ACC112 (cell line): Measurements from ENCODE around the gene FAM114A2.

ENCODE experiments used
- H2AFZ ChIP-seq: fragments of 200-600 bp; sonication (generic); one replicate; pipeline ENCODE4 v1.6.0; 2017; ENCODE audit warnings: antibody characterized with exemption, low read length; ENCODE audit not compliant: unreplicated experiment
- H3K27ac ChIP-seq: fragments of 200-600 bp; sonication (generic); 2 replicates; pipeline ENCODE4 v1.5.1; 2014; ENCODE audit warnings: low read depth, mild to moderate bottlenecking, antibody characterized with exemption, low read length, moderate library complexity
- H3K27me3 ChIP-seq: fragments of 200-600 bp; sonication (generic); 2 replicates; pipeline ENCODE4 v1.6.1; 2014; ENCODE audit warnings: mild to moderate bottlenecking, antibody characterized with exemption, low read length, moderate library complexity, mixed read lengths; ENCODE audit not compliant: insufficient read depth
- H3K36me3 ChIP-seq: fragments of 200-600 bp; sonication (generic); 2 replicates; pipeline ENCODE4 v1.6.1; 2016; ENCODE audit warnings: mild to moderate bottlenecking, antibody characterized with exemption, low read length, moderate library complexity, mixed read lengths; ENCODE audit not compliant: insufficient read depth
- H3K4me1 ChIP-seq: fragments of 200-600 bp; sonication (generic); one replicate; pipeline ENCODE4 v1.6.1; 2016; ENCODE audit warnings: low read length, mixed read lengths; ENCODE audit not compliant: insufficient read depth, unreplicated experiment, control insufficient read depth
- H3K4me3 ChIP-seq: fragments of 200-600 bp; sonication (generic); 2 replicates; pipeline ENCODE4 v1.5.1; 2014; ENCODE audit warnings: mild to moderate bottlenecking, low read depth, low read length
- H3K79me2 ChIP-seq: fragments of 200-600 bp; sonication (generic); one replicate; pipeline ENCODE4 v1.6.0; 2016; ENCODE audit warnings: low read length; ENCODE audit not compliant: control insufficient read depth, unreplicated experiment, insufficient read depth

The FAM114A2 gene

DNA sequence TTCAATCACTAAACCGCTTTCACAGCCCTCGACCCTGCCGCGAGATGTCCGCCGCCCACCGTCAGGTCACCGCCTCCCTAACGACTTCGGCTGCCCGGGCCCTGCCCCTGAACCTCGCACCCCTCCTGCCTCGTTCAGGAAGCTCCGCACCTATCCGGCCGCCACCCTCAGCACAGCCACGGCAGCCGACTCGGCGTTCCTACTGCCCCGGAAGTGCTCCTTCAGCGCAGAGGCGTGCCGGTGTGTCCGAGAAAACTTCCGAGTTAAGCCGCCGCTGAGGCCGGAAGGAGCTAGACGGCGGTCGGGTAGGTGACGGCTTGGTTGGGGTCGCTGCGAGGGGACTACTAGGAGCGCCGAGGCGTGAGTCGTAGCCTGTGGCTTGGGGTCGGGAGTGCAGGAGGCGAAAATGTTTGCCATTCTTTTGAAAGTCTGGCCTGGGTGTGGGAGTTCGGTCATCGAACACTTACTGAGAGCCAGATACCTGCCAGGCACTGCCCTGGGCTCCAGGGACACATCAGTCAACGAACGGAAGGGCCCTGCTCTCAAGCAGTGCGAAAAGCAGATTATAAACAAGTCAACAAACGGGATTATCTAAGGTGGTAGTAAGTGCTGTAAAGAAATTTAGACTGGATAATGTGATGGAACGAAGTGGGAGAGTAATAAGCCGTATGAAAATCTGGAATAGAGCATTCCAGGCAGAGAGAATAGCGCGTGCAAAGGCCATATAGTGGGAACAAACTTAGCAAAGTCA is at the start of gene FAM114A2, which contains the start of gene MFAP3:
Gene FAM114A2, minus strand, starts transcription at position 204 of the 751 bp plus-strand sequence. CDS start 3,957 bp downstream, outside the sequence.
Gene MFAP3, plus strand, starts transcription at position 261 of the 751 bp plus-strand sequence. CDS start 10,756 bp downstream, outside the sequence.
- Histone ChIP-seq H2AFZ (peak within 1 kb of the TSS; percentile 99), H3K4me1 (peaks cover 18% of the 10 kb centered on the region), H3K27ac (peak within 1 kb of the TSS; percentile 71), H3K36me3 (no peaks in the 10 kb centered on the region), H3K27me3 (no peaks in the 10 kb centered on the region), H3K4me3 (peak within 1 kb of the TSS; percentile 99), H3K79me2 (peaks cover 56% of the 10 kb centered on the region)

DNA sequence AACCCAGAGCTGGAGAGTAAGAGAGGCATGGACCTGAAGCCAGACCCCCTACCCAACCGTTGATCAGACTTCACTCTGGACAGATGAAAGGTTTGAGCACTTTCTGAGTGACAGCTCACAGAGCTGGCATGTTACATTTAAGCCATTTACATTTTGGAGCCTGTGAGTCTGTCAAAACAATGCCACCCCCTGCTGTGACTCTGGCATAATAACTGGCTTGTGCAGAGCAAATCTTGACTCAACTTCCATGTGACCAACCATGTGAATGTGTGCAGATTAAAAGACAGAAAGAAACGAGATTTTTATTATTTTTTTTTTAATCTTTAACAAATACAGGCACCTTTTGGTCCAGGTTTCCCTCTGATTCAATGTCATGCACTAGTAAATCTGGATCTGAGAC is 48.5 kb upstream of the FAM114A2 start:
- Histone ChIP-seq H3K4me1 (peaks cover 17% of the 10 kb centered on the region), H3K79me2 (no peaks in the 10 kb centered on the region), H3K36me3 (no peaks in the 10 kb centered on the region), H3K4me3 (no peak overlapping the region), H2AFZ (no peak overlapping the region), H3K27me3 (peaks cover 6% of the 10 kb centered on the region; the same call in 1 of the 2 replicates), H3K27ac (no peak overlapping the region)

DNA sequence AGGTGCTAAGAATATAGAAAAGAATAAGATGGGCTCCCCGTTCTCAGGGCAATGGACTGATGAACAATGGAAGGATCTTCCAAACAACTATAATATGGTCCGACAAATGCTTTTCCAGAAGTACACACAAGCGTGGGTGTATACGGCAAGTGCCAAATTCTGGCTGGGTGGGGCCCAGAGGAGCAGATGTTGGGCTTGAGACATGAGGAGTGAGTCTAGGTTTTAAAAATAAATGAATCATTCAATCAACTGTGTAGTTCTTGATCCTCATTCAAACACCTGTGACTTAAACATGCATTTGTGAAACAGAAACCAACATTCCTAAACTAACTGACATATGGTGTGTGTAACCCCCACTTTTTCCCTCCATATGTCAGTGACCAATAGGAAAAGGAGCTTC is 47.9 kb upstream of the FAM114A2 start:
- H3K79me2 ChIP-seq = no peaks in the 10 kb centered on the region
- H3K36me3 ChIP-seq = no peaks in the 10 kb centered on the region
- H3K27me3 ChIP-seq = peaks cover 6% of the 10 kb centered on the region; the same call in 1 of the 2 replicates
- H3K4me1 ChIP-seq = peaks cover 16% of the 10 kb centered on the region
- no peak overlapping the region for H3K27ac ChIP-seq
- 0 out of 2 replicates have a peak overlapping the region, but pooled peaks have one; percentile 8 for H3K4me3 ChIP-seq
- H2AFZ ChIP-seq = no peak overlapping the region

DNA sequence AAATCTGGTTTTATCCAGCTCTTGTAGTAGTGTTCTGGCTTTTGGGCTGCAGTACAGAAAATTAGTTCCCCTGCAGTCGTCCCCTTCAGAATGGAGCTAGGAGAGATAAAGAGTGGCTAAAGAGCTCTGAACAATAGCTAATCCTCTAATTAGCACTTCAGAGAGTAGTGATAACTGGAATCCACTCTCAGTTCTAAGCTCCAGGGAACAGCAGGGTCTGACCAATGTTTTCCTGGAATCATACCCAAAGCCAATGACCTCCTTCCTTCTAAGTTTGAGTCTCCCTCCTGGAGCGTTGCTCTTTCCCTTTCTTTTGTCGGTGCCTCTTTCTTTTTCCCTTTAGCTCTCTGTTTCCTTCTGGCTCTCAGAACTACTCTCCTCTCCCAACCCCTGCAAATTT is 47.4 kb upstream of the FAM114A2 start:
- no peak overlapping the region for H2AFZ ChIP-seq
- peaks cover 6% of the 10 kb centered on the region; the same call in 1 of the 2 replicates for H3K27me3 ChIP-seq
- no peak overlapping the region for H3K4me3 ChIP-seq
- H3K27ac ChIP-seq = no peak overlapping the region
- no peaks in the 10 kb centered on the region for H3K79me2 ChIP-seq
- H3K4me1 ChIP-seq = peaks cover 16% of the 10 kb centered on the region
- no peaks in the 10 kb centered on the region for H3K36me3 ChIP-seq

DNA sequence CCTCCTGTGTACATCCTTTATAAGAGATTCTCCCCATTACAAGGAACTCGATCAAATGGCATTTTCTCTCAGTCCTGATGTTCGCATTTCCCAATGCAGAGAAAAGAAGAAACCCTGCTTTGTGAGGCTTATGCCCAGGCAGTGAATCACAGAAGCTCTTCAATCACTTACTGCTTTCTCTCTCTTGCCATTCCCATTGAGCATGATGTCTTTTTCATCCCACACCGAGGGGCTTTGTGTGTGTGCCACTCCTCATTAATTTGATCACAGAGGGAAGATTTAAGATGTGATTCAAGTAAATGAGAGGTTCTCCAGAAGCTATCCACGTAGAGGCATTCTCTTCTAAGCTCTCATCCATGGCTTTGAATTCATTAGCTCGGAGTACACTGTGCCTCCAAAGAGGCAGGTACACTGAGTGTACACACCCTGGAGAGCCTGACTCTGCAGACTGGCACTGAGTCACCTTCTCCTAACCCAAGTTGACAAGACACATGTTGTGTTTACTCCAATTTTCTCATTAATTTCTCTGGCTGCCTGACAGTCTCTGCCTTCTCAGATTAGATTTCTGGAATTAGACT is 45.4 kb upstream of the FAM114A2 start:
- H3K27me3 ChIP-seq = peaks cover 6% of the 10 kb centered on the region; the same call in 1 of the 2 replicates
- H3K4me1 ChIP-seq = peaks cover 16% of the 10 kb centered on the region
- no peaks in the 10 kb centered on the region for H3K36me3 ChIP-seq
- no peak overlapping the region for H3K27ac ChIP-seq
- H3K79me2 ChIP-seq = no peaks in the 10 kb centered on the region
- H3K4me3 ChIP-seq = no peak overlapping the region
- no peak overlapping the region for H2AFZ ChIP-seq

DNA sequence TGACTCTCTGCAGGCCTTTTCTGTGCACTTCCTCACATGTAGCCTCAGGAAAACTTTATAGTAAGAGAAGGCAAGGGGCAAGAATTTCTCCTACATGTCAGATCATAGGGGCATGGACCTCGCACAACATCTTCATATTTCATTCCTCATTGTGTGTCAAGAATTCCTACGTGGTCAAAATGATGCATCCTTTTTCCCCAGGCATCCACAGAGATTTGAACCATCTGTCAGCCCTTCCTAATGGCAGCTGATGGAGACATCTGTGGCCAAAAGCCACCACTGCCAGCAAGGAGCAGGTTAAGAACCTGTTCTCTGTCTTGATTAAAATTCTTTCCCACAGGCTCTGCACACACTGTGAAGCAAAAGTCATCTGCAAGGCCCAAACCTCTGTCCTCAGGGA is 42.5 kb upstream of the FAM114A2 start:
- H3K27ac ChIP-seq = no peak overlapping the region

DNA sequence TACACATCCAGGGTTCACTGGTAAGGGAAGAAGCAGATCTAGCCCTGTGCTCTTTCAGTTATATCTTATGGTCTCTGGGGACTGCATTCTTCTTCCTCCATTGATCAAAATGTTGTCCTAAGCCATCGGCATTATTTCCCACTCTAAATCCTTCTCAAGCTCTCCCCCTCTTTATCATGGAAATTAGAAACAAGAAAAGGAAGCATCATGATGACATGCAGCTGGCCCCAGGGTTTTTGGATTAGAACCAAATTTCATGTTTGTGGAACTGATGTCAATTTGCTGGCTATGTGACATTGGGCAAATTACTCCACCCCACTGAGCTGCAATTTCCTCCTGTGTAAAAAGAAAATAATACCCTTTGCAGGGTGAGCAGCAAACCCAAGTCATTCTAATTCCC is 39.6 kb upstream of the FAM114A2 start:
- Histone ChIP-seq H3K27ac (no peak overlapping the region), H2AFZ (no peak overlapping the region), H3K4me3 (no peak overlapping the region), H3K36me3 (no peaks in the 10 kb centered on the region), H3K27me3 (no peaks in the 10 kb centered on the region), H3K4me1 (peaks cover 17% of the 10 kb centered on the region), H3K79me2 (no peaks in the 10 kb centered on the region)

More for the DNA sequence above, 42.5 kb upstream of the FAM114A2 start:
- H3K79me2 ChIP-seq = no peaks in the 10 kb centered on the region
- no peak overlapping the region for H3K4me3 ChIP-seq
- H3K4me1 ChIP-seq = peaks cover 19% of the 10 kb centered on the region
- no peak overlapping the region for H2AFZ ChIP-seq
- no peaks in the 10 kb centered on the region for H3K36me3 ChIP-seq
- peaks cover 2% of the 10 kb centered on the region; the same call in 1 of the 2 replicates for H3K27me3 ChIP-seq

DNA sequence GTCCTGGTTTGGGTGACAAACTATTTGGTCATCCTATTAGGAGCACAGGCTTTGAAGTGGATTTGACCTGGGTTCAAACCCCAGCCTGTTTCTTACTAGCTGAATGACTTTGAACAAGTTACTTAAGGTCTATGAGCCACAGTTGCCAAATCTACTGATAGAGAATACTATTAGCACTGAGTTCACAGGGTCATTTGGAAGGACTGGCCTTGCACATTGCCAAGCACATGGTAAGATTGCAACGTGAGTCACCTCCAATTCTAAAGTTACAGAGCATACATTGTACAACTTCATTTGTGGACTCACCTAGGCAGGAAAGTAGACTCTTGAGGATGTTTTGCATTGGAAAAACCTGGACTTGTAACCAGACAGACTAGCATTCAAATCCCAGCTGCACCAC is 39.0 kb upstream of the FAM114A2 start:
- Histone ChIP-seq H2AFZ (no peak overlapping the region), H3K4me3 (no peak overlapping the region), H3K79me2 (no peaks in the 10 kb centered on the region), H3K27ac (no peak overlapping the region), H3K36me3 (no peaks in the 10 kb centered on the region), H3K27me3 (no peaks in the 10 kb centered on the region), H3K4me1 (peaks cover 17% of the 10 kb centered on the region)

DNA sequence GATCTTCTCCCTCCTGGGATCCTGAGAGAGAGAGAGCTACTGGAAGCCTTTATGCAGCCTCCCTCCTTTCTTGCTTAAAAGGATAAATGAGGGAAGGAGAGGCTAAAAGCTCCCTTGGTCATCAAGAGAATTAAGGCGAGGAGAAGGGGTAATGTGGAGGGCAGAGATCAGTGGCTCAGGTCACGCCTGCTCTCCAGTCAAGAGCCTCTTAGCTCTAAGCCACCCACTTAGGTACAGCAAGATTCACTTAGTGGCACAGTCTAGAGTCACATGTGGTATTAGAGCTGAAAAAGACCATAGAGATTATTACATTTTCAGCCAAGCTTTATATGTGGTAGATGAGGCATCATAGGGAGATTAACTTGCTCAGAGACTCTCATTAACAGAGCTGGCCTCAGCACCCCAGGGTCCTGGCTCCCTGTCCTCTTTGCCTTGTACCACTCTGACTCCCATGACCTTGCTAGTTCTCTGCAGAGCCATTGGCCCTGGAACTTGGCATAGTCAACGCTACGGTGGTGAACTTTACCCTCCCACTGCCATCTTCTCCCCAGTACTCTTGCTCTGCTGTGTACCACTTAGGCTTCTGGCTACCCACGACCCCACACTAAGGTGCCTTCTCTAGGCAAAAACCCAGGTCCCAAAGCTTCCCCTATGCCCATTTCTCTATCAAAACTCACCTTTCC is 37.7 kb upstream of the FAM114A2 start:
- H3K36me3 ChIP-seq = no peaks in the 10 kb centered on the region
- no peak overlapping the region for H3K27ac ChIP-seq
- H3K4me3 ChIP-seq = no peak overlapping the region
- no peak overlapping the region for H2AFZ ChIP-seq
- no peaks in the 10 kb centered on the region for H3K27me3 ChIP-seq
- H3K4me1 ChIP-seq = peaks cover 22% of the 10 kb centered on the region
- no peaks in the 10 kb centered on the region for H3K79me2 ChIP-seq

DNA sequence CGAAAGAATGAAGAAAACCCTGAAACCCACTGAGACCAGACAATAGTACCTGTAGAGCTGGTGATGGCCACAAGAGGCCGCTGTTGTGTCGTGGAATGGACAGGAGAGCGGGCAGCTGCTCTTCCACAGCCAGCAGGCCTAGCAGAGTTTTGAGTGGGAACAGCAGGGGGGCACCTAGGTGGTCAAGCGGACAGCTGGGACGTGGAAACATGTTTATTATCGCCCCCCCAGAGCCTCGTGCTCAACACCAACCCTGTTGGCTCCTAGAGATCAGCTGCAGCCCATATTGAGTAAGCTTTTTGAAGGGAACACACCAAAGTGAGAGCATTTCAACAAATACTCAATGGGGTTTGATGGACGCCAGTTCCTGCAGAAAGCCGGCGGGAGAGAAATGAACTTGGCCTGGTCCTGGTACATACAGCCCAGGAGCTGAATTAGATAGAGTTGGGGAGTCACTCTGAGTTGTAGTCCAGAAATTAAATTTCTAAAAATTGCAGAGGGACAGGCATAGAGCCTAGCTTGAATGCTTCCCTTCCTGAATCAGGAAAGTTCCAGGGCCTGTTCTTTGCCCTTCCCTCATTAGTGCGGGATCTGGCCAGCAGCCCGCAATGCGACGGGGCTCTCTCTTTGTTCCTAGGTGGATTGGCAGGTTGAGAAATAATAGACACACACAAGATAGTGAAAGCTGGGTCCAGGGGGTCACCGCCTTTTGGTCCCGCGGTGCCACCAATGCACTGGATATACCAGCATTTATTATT is 33.9 kb upstream of the FAM114A2 start:
- H3K27me3 ChIP-seq = no peaks in the 10 kb centered on the region
- peaks cover 14% of the 10 kb centered on the region for H3K4me1 ChIP-seq
- no peak overlapping the region for H3K27ac ChIP-seq
- peak overlapping the region; percentile 52; the same call in 1 of the 2 replicates for H3K4me3 ChIP-seq
- H2AFZ ChIP-seq = peak overlapping the region; percentile 45
- no peaks in the 10 kb centered on the region for H3K79me2 ChIP-seq
- no peaks in the 10 kb centered on the region for H3K36me3 ChIP-seq
